NT2/D1 (cell line): ENCODE measurements around the gene COA1.
A peak's percentile ranks its signal among the peaks of the same experiment; 100 is the strongest.

Experiments
- DNase-seq: peaks from one replicate; pipeline ENCODE4 v3.0.0-alpha.2; 2011; ENCODE audit warnings: low read depth, low spot score
- H3K27me3 ChIP-seq: 2 replicates; pipeline ENCODE4 v1.6.0; 2011; ENCODE audit warnings: mild to moderate bottlenecking; ENCODE audit not compliant: insufficient read length, insufficient read depth
- H3K36me3 ChIP-seq: 2 replicates; pipeline ENCODE4 v1.6.1; 2011; ENCODE audit warnings: mild to moderate bottlenecking, low read length, mixed read lengths; ENCODE audit not compliant: insufficient read depth, insufficient read length
- H3K4me1 ChIP-seq: 2 replicates; pipeline ENCODE4 v1.5.1; 2011; ENCODE audit not compliant: insufficient read depth, insufficient read length
- H3K4me3 ChIP-seq: 2 replicates; pipeline ENCODE4 v1.5.1; 2011; ENCODE audit warnings: low read depth; ENCODE audit not compliant: insufficient read length
- H3K9ac ChIP-seq: 2 replicates; pipeline ENCODE4 v1.6.0; 2011; ENCODE audit warnings: low read depth; ENCODE audit not compliant: insufficient read length
- H3K9me3 ChIP-seq: 2 replicates; pipeline ENCODE4 v1.5.1; 2011; ENCODE audit warnings: mild to moderate bottlenecking, low read length; ENCODE audit not compliant: insufficient read depth
- SUZ12 ChIP-seq: IDR thresholded peaks from 2 replicates; pipeline ENCODE4 v1.6.1; 2011; ENCODE audit not compliant: insufficient read length, insufficient read depth; ENCODE audit errors: extremely low read depth
- YY1 ChIP-seq: IDR thresholded peaks from 2 replicates; pipeline ENCODE4 v1.6.1; 2011; ENCODE audit not compliant: insufficient read length, insufficient read depth
- ZNF274 ChIP-seq: IDR thresholded peaks from 2 replicates; pipeline ENCODE4 v1.6.1; 2011; ENCODE audit warnings: mild to moderate bottlenecking, low read depth, low read length

Gene COA1

GRCh38 chr7:43700646-43701499, 28.4 kb downstream of the COA1 start:
- Histone ChIP-seq H3K36me3 (peaks cover 19% of the 10 kb centered on the region), H3K4me3 (no peak overlapping the region), H3K9me3 (peaks cover 23% of the 10 kb centered on the region), H3K27me3 (no peaks in the 10 kb centered on the region), H3K4me1 (no peaks in the 10 kb centered on the region), H3K9ac (no peak overlapping the region)
- TF ChIP-seq SUZ12 = no peak
- TF ChIP-seq ZNF274 = no peak
- TF ChIP-seq YY1 = no peak
- peak; percentile 22 for DNase-seq

GRCh38 chr7:43700059-43700501, 29.2 kb downstream of the COA1 start:
- DNase-seq = no peak
- no peak overlapping the region for H3K9ac ChIP-seq
- H3K4me1 ChIP-seq = no peaks in the 10 kb centered on the region
- peaks cover 11% of the 10 kb centered on the region for H3K36me3 ChIP-seq
- H3K9me3 ChIP-seq = peaks cover 15% of the 10 kb centered on the region
- no peak overlapping the region for H3K4me3 ChIP-seq
- H3K27me3 ChIP-seq = no peaks in the 10 kb centered on the region
- TF ChIP-seq YY1 (no peak), SUZ12 (no peak), ZNF274 (no peak)

DNA sequence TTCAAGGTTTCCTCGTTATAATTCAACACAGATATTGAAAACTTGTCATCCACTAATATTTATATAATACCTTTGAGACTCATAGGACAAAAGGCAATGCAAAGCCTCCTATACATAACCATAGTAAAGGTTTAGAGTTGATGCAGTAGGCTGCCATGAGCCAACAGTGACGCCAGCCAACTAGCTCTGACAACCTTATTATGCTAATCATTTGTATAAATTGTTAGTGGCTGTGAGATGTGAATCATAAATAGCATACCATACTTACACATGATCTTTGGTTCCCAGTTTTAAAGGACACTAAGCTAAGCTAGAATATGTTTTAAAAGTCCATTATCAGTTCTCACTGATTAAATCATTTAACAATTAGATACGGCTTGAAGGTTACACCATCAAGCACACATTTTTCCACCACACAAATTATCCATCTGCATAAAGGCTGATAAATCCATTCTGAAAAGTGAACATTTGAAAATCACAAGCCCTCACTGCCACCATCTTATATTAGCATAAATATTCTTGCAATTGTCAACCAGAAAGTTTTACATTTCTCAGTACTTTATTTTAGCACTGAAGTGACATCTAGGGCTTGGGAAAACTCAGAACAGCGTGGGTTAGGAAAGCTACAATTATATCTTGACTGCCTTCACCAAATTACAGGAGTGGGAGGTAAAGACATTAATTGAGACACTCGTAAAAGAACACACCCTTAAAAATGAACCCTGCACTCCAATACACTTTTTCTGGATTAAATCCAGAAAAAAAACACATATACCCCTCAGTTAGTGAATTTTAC, 30.7 kb downstream of the COA1 start:
- no peak overlapping the region for H3K4me3 ChIP-seq
- H3K4me1 ChIP-seq = no peaks in the 10 kb centered on the region
- no peaks in the 10 kb centered on the region for H3K36me3 ChIP-seq
- H3K9ac ChIP-seq = no peak overlapping the region
- TF ChIP-seq ZNF274 (no peak), SUZ12 (no peak), YY1 (no peak)
- DNase-seq = no peak
- peaks cover 3% of the 10 kb centered on the region for H3K9me3 ChIP-seq
- no peaks in the 10 kb centered on the region for H3K27me3 ChIP-seq

DNA sequence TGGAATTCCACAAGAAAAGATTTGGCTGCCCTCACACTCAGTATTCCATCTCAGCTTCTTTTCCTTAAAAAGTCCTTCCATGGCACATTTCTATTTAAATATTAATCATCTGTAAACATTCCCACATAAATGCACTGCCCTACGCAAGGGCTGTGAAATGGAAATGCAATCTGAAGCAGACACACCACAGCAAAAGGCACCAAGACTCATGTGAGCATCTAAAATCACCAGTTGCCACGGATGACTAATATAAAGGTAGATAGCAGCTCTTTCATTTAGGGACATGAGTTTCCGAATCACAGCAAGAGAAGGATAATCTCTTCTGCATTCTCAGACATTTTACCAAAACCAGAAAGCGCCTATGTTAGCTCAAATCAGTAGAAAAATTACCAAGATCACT, 31.6 kb downstream of the COA1 start:
- Histone ChIP-seq H3K27me3 (no peaks in the 10 kb centered on the region), H3K9ac (no peak overlapping the region), H3K4me3 (no peak overlapping the region), H3K36me3 (no peaks in the 10 kb centered on the region), H3K9me3 (no peaks in the 10 kb centered on the region), H3K4me1 (no peaks in the 10 kb centered on the region)
- TF ChIP-seq YY1 (no peak), SUZ12 (no peak), ZNF274 (no peak)
- no peak for DNase-seq

DNA sequence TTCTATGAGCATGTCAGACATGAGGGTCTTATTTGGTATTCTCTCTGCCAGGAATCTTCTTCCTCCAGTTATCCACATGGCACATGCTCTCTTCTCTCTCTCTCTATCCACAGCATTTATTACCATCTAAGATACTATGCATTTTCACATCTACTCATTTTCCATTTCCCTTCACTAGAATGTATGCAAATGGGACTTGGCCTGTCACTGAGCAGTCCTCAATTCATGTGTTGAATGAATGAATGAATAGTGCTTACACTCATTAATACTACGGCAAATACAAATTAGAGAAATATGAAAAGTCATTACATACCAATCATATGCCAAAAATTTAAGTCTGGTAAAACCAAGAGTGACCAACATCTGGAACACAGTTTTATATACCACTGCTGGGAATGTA, 34.0 kb downstream of the COA1 start:
- no peak overlapping the region for H3K9ac ChIP-seq
- no peaks in the 10 kb centered on the region for H3K36me3 ChIP-seq
- no peaks in the 10 kb centered on the region for H3K4me1 ChIP-seq
- no peak overlapping the region for H3K4me3 ChIP-seq
- no peaks in the 10 kb centered on the region for H3K9me3 ChIP-seq
- no peak for DNase-seq
- no peaks in the 10 kb centered on the region for H3K27me3 ChIP-seq
- TF ChIP-seq ZNF274 (no peak), SUZ12 (no peak), YY1 (no peak)

DNA sequence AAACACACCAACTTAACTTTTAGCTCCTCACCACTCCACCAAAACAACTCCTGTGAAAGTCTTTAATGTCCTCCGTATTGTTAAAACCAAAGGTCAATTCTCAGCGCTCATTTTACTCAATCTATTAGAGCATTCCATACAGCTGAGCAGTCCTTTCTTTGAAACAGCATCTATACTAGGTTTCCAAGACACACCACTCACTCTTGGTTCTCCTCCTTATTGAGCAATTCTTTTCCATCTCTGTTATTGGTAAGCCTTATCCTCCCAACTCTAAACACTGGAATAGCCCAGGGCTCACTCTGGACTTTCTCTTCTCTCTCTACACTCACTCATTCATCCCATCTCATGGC, 34.9 kb downstream of the COA1 start:
- no peak overlapping the region for H3K4me3 ChIP-seq
- H3K9me3 ChIP-seq = no peaks in the 10 kb centered on the region
- H3K36me3 ChIP-seq = no peaks in the 10 kb centered on the region
- H3K4me1 ChIP-seq = no peaks in the 10 kb centered on the region
- TF ChIP-seq SUZ12 (no peak), YY1 (no peak), ZNF274 (no peak)
- H3K9ac ChIP-seq = no peak overlapping the region
- DNase-seq = no peak
- no peaks in the 10 kb centered on the region for H3K27me3 ChIP-seq

DNA sequence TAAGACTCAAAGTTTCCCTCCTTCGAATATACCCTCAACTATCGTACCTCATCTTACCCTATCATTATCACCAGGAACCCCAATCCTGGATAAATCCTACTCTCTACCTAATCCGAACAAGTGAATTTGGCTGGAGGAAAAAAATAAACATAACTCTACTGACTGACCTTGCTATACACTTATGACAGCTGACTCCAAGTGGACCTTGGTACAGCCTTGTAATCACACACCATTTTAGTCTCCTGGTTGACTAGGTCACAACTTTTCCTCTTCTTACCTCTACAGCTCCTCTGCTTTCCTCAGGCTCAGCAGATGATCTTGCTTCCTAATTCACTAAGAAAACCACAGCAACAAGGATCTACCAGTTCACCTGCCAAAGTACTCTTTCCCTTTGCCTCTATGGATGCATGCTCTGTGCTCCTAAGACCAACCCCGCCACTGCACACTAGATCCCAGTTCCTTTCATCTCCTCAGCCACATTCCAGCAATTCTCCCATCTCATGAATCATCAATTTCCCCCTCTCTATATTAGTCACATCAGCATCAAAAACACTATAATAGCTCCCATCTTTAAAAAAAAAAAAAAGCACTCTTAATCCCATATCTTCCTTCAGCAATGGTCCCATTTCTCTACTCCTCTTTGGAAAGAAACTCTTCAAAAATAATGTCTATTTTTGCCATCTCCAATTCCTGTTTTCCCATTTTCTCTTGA, 35.5 kb downstream of the COA1 start:
- Histone ChIP-seq H3K27me3 (no peaks in the 10 kb centered on the region), H3K9me3 (no peaks in the 10 kb centered on the region), H3K9ac (no peak overlapping the region), H3K36me3 (no peaks in the 10 kb centered on the region), H3K4me1 (no peaks in the 10 kb centered on the region), H3K4me3 (no peak overlapping the region)
- DNase-seq = no peak
- TF ChIP-seq ZNF274 (no peak), SUZ12 (no peak), YY1 (no peak)
